NT2/D1 (cell line): ENCODE measurements around the gene MAP3K5.

Experiments
- YY1 ChIP-seq: IDR thresholded peaks from 2 replicates; pipeline ENCODE4 v1.6.1; 2011; ENCODE audit not compliant: insufficient read length, insufficient read depth
- ZNF274 ChIP-seq: IDR thresholded peaks from 2 replicates; pipeline ENCODE4 v1.6.1; 2011; ENCODE audit warnings: mild to moderate bottlenecking, low read depth, low read length

- TF ChIP-seq ZNF274 = no peak
- TF ChIP-seq YY1 = no peak
Measured at GRCh38 chr6:136628996-136629395, 163.3 kb downstream of the MAP3K5 start.
